NOMO-1 treated with DMSO at 0.1 percent for 48 hours (cell line): ENCODE results near the gene TP53I3.
"Not testable (repeated sequence)": the region's sequence is repeated elsewhere in the genome, so short reads cannot be mapped to it uniquely, and the experiment has no call there.

Experiments used
- DNase-seq: peaks from one replicate; lab custom pipeline; 2025; ENCODE audit not compliant: unreplicated experiment; lab: John Stamatoyannopoulos, UW

TP53I3 gene

GRCh38 chr2:24101992-24102391 lies 17.4 kb upstream of the TP53I3 start:
- no peak for DNase-seq

- DNase-seq = not testable (repeated sequence)
Observed at GRCh38 chr2:24100732-24101131, 16.1 kb upstream of the TP53I3 start.

- not testable (repeated sequence) for DNase-seq
Observed at GRCh38 chr2:24095171-24095677, 10.6 kb upstream of the TP53I3 start.

GRCh38 chr2:24093270-24093669 lies 8.6 kb upstream of the TP53I3 start:
- not testable (repeated sequence) for DNase-seq

- peak; percentile 77 for DNase-seq
Observed at GRCh38 chr2:24088821-24089359, 4.3 kb upstream of the TP53I3 start.

- no peak for DNase-seq
Observed at GRCh38 chr2:24087032-24087431, 2.4 kb upstream of the TP53I3 start.

GRCh38 chr2:24086241-24086640 lies 1.6 kb upstream of the TP53I3 start:
- DNase-seq = no peak

GRCh38 chr2:24085200-24085489 lies 511 bp upstream of the TP53I3 start:
- DNase-seq = no peak

GRCh38 chr2:24083567-24084385 lies 858 bp downstream of the TP53I3 start:
- no peak for DNase-seq

- no peak for DNase-seq
Observed at GRCh38 chr2:24082787-24083566, 1.7 kb downstream of the TP53I3 start.

GRCh38 chr2:24080701-24081100 lies 3.9 kb downstream of the TP53I3 start:
- no peak for DNase-seq

- no peak for DNase-seq
Observed at GRCh38 chr2:24077879-24078278, 6.8 kb downstream of the TP53I3 start.

GRCh38 chr2:24077535-24077877 lies 7.1 kb downstream of the TP53I3 start:
- no peak for DNase-seq

GRCh38 chr2:24076849-24077534 lies 7.6 kb downstream of the TP53I3 start:
- DNase-seq = peak; percentile 61

GRCh38 chr2:24075915-24076848 lies 8.5 kb downstream of the TP53I3 start, which contains the start of gene SF3B6:
Gene SF3B6 (minus strand): TSS chr2:24076326. CDS start chr2:24076229, 97 bp downstream.
- peak; percentile 99 for DNase-seq

- no peak for DNase-seq
Observed at GRCh38 chr2:24075259-24075658, 9.4 kb downstream of the TP53I3 start.

GRCh38 chr2:24073816-24074215 lies 10.8 kb downstream of the TP53I3 start:
- DNase-seq = no peak

GRCh38 chr2:24072259-24072658 lies 12.4 kb downstream of the TP53I3 start:
- no peak for DNase-seq

- no peak for DNase-seq
Observed at GRCh38 chr2:24065341-24065740, 19.3 kb downstream of the TP53I3 start.

- DNase-seq = peak; percentile 15
Observed at GRCh38 chr2:24058564-24059271, 25.9 kb downstream of the TP53I3 start.
